Fibroblast of skin of scalp (primary cell): ENCODE measurements around the gene RETREG1.
"Not testable (repeated sequence)": the region's sequence is repeated elsewhere in the genome, so short reads cannot be mapped to it uniquely, and the experiment has no call there.

Source experiments
- DNase-seq: peaks from one replicate; pipeline ENCODE4 v3.0.0-alpha.2; 2013

Gene RETREG1

DNA sequence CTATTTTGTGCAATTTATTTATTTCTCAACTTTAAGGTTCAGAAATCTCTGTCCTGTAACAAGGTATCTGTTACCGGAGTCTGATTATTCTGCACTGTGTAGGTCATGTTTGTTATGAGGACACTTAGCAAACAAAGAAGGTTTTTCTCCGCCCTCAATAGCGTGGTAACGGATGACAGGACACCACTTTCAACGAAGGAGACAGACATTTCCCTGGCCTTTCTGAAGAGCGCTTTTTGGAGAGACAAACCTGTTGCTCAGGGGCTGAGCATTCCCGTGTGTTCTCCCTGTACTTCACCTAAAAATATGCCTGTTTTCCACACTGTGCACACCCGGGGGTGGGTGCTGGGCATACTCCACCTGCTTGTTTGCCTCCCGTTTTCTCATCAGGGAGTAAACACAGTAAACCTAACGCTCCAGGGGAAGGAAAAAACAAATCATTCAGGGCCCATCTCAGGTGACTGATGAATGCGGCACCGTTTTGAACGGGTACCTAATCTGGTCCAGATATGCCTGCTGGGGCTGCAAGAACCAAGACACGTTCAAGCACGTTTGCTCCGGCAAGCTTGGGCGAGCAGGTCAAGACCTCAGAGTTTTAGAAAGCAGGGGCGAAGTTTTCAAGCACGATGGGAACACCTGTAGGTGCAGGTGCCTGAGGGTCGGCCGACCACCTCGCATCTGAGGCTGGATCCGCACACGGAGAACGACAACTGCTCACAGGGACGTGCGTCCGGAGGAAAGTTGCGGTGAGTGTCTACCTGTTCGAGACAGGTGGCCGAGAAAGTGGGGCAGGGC lies 859 bp downstream of the RETREG1 start:
- DNase-seq: no peak

DNA sequence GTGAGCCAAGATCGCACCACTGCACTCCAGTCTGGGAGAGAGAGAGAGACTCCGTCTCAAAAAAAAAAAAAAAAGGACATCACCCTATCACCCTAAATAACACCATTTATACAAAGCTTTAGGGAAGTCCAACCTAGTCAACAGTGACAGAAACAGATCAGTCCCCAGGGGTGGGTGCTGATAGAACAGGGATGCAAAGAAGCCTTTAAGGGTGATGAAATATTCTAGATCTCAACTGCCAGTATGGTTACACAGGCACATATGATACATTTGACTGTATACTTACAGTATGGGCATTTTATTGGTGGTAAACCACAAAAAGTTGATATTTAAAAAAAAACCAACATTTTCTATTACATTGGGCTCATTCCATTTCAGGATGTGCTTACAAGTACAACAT lies 4.8 kb downstream of the RETREG1 start:
- DNase-seq: no peak

DNA sequence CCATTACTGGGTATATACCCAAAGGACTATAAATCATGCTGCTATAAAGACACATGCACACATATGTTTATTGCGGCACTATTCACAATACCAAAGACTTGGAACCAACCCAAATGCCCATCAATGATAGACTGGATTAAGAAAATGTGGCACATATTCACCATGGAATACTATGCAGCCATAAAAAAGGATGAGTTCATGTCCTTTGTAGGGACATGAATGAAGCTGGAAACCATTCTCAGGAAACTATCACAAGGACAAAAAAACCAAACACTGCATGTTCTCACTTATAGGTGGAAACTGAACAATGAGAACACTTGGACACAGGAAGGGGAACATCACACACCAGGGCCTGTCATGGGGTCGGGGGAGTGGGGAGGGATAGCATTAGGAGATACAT lies 5.9 kb downstream of the RETREG1 start:
- DNase-seq: not testable (repeated sequence)

DNA sequence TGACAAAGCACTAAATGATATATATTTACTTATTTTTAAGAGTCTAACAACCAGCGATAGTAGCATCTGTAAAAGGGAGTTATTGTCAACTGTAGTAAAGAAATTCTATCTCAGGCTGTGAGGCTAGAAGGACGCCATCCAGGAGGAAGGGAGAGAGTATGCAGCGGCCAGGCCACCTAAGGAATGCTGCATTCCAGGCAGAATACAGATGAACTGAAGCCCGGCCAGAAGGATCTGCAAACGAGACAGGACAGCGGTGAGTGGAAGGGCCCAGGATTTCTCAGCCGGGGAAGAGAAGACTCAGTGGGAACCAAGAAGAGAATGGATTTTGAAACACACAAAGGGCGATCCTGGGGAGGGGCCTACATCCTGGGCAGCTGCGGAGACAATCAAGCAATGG lies 7.4 kb downstream of the RETREG1 start:
- DNase-seq: no peak

DNA sequence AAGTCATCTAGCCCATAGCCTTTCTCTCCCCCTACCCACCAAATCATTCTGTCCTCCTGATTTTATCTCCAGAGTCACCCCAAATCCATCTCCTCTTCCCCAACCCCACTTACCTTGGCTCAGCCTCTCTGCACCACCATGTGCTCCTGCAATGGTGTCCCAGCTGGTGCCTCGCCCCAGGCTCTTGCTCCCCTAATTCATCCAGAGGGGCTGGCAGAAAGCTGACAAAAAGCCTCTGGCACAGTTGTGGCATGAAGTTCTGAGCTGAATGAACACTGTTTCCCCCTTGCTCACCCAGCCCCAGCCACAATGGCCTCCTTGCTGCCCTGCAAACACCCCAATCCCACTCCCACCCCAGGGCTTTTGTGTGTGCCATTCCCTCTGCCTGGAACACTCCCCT lies 10.2 kb downstream of the RETREG1 start:
- DNase-seq: no peak

DNA sequence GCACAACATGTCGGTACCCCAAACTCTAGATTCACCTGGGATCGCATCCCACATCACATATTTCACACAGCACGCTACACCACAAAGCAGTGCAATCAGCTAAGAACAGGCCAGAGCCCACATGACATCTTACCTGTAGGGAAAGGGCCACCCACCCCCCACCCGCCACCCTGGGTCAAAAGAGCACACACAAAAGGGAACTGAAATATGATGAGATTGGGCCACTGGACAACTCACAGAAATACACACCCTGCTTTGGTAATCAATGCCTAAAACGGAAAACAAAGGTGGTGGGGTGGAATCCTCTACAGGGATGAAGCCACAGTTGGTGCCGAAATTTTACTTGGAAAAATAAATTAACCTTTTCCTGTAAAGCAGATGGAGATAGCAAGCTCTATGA lies 13.1 kb downstream of the RETREG1 start:
- DNase-seq: no peak

DNA sequence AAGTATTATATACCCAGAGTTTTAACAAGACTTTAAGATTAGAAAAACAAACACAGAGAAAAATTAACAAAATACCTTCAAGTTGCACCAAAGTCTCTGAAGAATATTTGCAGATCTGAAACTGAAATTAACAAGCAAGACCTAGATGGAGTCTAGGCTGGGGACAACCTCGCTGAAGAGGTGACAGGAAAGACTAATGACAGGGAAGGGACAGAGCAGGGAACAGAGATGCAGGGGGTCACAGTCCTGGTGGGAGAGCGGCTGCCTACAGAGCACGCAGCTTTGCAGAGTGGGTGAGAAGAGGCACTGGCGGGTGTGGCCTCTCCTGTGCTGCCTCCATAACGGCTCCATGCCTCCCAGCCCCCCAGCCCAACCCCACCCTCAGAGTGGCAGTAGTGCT lies 13.5 kb downstream of the RETREG1 start:
- no peak for DNase-seq

DNA sequence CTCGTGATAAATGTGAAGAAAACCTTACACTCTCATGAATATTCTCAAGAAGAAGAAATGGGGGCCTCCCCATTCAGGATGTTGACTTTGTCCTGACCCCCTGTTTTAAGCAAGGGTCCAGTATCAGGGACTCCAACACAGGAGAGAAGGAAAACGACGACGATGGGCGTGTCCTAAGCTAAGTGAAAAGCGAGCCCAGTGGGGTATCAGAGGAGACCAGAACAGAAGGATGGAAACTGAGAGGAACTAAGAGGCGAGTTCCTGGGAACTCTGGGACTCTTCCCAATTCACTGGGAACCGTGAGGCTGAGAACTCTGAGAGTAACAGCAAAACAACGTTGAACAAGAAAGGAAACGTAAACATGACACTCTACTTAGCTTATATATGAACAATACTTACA lies 14.6 kb downstream of the RETREG1 start:
- DNase-seq: no peak

DNA sequence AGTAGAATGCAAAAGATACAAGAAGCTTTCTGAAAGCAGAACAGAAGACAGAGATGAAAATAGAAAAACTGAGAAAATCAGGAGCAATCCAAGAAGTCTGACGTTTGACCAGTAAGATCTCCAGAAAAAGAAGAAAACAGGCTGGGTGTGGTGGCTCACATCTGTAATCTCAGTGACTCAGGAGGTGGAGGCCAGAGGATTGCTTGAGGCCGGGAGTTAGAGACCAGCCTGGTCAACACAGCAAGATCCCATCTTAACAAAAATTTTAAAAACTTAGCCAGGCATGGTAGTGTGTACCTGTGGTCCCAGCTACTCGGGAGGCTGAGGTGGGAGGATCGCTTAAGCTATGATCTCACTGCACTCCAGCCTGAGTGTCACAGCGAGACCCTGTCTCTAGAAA lies 15.9 kb downstream of the RETREG1 start:
- DNase-seq: no peak

DNA sequence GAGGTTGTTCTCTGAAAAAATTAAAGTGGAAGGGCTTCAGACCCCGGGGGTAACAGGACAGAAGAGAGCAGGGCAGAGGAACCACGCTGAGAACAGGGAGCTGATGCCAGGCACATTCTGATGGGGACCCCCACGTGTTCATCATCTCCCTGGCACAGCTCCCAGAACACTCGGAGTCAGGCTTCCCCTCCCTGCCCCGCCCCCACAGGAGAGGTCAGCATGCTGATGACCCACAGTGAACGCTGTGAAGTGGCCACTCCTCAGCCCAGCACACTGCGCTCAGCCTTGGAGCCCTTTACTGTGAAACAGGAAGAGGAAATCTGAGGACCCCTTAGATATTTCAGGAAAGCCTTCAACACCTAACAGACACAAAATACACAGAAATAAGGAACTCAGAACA lies 16.4 kb downstream of the RETREG1 start:
- peak; percentile 16 for DNase-seq

DNA sequence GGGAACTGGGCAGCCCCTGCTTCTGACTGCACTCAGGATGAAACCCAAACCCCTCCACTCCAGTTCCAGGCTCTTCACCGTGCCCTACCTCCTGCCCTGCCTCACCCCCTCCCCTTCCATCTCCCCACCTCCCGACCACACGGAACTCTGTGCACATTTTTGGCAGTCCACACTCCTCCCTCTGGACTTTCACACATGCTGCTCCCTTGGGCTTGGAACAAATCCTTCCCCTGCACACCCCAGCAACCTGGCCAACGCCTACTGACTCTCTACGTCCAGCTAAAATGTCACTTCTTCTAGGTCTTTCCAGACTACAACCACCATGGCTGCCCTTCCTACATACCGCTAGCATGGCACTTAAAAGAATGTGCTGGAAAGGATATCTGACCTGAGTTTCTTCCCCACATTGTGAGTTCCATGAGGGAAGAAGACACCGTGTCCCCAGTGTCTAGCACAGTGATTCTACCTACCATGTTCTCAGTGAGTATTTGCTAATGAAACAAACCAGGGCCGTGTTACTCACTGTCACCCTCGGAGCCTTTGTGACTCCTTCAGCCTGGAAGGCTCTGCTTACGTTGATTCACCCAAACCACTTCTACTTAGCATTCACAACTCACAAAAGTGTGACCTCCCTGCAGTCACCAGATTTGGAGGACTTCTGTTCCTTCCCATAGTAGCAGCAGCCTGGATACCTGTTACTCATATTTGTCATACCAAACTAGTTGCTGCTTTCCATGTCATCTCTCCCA lies 18.7 kb downstream of the RETREG1 start:
- DNase-seq: no peak

DNA sequence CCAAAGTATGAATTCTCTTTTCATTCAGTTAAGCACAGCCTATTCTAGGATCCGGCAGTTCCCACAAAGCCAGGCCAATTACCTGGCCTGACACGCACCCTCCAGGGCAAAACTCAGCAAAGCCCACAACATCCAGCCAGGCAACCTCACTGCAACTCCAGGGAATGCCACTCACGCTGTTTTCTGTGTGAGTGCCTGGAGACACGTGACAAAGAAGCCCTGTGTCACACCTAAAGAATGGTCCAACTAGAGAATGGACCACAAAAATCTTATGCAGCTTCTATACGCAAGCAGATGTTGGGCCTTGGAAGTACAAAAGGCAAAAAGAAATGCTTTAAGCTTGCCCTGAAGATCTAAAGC lies 20.2 kb downstream of the RETREG1 start:
- peak; percentile 74 for DNase-seq

DNA sequence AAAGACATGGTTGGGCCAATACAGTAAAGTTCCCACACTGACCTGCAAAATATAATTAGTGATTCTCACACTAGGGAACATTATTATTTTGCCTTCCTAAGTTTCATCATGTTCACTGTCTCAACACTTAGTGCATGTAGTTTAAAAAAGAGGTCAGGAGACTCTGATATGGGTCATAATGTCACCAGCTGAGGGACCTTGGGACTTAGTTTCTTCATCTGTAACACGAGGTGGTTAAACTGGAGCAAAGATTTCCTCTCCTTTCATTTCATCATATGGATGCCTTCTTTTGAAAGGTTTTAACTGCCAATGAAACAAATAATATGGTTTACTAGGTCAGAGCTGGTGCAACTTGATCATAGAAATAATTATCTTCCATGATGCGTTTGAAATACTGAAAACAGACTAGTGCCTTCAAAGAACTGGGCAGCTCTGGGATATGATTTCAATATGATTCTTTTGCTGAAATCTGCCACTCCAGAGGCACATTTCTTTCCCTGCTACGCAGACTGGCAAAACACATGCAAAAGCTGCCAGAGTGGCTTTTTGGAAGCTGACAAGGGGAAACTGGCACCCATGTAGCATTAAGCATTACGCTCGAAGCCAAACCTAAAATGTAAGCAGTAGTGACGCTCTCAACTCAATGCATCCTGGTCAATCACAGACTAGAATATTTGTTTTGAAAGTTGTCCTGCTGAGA lies 20.8 kb downstream of the RETREG1 start:
- no peak for DNase-seq

DNA sequence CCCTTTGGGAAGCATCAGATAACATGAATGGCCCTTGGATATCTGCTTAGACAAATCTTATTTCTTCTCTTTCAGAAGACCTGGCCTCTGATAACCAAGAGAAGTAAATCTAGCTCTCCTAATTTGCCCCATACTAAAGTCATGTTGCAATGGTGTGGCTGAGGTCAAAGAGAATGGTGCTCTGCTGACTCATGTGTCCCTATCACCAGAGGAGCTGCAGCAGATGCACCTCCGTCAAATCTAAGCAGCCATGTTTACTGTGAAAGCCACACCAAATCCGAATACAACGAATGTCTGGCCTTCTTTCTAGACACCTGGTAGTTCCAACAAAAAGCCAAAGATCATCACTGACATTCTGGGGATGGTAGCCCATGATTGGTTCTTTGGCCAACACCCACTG lies 23.2 kb downstream of the RETREG1 start:
- no peak for DNase-seq

DNA sequence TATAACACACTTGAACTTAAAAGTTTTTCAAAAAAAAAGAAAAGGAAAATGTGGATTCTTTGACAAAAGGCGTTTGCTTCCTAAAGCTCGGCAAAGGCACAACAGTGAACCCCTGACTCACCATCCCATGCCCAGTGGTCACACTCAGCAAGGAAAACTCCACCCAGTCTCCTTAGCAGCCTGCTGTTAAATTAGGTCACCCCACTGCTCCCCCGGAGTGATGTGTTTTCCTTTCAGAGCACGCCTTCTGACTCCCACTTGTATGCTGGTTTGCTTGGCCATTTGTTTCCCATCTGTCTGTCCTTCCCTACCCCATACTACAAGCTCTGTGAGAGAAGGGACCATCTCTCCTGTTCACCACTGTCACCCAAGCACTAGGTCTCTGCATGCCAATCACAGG lies 23.8 kb downstream of the RETREG1 start:
- peak; percentile 50 for DNase-seq

DNA sequence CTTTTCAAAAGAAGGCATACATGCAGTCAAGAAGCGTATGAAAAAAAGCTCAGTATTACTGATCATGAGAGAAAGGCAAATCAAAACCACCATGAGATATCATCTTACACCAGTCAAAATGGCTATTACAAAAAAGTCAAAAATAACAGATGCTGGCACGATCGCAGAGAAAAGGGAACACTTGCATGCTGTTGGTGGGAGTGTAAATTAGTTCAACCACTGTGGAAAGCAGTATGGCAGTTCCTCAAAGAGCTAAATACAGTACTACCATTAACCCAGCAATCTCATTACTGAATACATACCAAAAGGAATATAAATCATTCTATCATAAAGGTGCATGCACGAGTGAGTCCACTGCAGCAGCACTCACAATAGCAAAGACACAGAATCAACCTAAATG lies 24.5 kb downstream of the RETREG1 start:
- no peak for DNase-seq

DNA sequence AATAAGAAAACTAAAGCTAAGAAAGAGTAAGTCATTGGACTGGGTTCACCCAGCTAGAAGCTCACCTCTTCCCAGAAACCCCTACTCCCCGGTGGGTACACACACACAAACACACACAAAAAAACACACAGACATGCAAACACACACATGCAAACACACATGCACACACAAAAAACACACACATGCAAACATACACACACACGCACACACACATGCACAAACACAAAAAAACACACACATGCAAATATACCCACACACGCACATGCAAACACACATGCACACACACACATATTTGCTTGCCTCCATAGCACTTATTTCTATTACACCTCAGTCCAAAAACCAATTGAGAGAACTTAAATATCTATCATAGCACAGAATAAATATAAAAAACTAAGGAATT lies 26.1 kb downstream of the RETREG1 start:
- no peak for DNase-seq

DNA sequence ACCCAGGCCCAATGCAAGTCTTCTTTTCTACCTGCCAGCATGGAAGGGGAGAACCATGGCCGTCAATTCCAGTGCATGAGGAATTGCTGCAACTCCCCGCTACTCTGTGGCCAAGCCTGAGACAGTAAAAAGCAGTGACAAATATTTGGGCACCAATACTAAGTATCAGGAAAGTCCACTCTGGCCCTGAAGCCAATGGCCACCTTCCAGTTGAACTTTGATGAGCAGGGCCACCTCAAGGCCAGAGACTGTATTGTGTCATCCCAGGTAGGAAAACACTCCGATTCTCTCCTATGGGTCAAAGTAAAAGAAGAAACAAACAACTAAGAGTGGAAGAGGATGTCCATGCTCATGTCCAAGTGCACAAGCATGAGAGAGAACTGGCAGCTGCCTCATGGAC lies 27.1 kb downstream of the RETREG1 start:
- DNase-seq: no peak

DNA sequence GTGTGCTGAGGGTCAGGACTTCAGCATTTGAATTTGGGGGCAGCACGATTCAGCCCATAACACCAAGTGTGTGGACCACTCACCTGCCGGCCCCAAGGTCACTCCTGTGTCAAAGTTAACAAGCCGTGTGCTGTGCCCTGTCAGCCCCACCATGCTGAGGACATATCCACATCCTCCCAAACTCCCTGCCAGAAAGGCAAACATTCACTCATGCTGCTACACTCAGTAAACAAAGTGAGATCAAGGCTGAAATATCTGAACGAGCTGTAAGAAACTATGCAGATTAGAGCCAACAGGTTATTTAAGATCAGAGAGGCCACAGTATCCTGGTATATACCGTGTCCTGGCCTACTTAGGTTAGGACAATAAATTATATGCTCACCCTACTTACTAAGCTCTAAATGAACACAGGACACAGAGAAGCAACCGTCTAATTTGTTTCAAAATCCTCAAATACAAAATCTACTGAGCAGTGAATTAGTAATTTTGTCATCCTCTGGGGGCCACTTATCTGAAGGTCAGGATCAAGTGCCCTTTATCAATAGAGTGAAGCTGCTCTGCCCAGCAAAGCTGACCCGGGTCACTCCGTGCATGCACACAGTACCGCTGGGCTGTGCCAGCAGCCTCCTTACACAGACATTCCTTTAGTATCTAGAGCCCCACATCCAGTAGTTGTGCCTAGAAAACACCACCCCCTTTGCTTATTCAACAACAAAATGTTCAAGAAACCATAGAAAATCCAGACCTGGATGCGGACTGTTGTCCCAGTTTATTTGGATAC lies 28.2 kb downstream of the RETREG1 start:
- no peak for DNase-seq

DNA sequence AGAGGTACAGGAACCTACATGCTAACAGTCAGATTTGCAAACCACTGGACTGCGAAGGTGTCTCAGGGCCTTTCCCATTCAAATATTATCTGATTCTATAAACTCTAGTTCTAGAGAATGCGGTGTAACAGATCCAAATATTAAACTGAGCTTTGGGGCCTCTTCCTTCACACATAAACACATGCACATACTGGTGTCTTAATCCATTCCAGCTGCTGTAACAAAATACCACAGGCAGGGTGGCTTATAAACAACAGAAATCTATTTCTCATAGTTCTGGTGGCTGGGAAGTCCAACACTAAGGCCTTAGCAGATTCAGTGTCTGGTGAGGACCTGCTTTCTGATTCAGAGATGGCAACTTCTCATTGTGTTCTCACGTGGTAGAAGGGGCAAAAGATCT lies 30.2 kb downstream of the RETREG1 start:
- DNase-seq: peak; percentile 6

DNA sequence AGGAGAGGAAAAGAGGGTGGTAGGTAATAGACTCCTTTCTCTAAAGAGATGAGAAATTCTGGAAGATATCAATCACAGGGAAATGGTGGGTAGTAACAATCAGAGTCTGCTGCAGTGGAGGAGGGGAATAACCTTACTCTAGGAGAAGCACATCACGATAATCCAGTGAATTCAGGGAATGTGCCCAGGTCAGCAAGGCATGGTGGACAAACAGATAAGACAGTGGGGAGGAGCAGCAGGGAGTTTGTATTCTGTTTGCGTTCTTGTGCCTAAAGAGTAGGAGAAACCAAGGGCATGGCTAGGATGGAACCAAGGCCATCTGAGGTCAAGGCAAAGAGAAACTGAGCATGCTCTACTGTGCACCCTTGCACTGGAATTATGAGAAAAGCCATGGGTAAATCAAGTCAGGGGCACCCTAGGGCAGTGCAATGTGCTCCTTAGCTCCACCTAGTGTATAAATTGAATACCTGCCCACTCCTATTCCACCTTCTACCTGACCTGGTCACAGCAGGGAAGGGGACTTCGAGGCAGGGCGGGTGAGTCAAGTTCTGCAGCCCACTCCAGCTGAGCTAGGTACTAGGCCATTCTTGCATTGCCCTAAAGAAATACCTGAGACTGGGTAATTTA lies 31.6 kb downstream of the RETREG1 start:
- DNase-seq: no peak

DNA sequence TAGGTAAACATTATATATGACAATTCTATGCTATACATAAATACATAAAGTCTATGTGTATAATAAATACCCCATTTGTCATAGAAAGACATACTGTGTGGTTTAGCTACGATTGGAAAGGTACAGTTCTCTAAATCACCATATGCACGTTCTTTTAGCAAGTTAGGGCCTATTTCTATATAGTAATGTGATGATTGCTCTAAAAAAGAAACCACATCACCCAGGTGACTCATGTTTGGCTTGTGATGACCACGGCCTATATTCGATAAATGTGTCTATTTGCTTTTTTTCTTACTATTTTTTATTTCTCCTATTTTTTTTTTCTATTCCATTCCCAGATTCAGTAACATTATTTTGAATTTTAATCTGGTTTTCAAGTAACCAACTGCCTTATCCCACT lies 34.7 kb downstream of the RETREG1 start:
- DNase-seq: no peak

DNA sequence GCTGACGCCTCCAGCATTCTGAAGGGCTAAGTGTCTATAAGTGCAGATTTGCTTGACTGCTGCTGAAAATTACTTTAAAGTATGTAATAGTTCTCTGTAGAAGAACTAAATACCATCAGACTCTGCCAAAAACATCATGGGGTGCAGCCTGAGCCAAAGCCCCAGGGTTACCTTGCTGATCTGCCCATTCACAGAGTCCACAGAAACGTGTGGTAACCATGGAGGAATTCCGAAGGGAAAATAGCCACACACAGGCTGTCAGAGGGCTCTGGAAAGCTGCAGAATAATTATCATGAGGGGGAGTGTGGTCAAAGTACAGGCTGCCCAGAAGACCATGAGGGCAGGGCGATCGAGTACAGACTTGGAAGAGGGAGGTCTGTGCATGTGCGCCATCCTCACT lies 36.4 kb downstream of the RETREG1 start:
- no peak for DNase-seq
